Endothelial cell (in vitro differentiated cells): ENCODE results near the gene STIM1. TPM values are rescaled to one million over a fixed set of nuclear protein-coding genes. Genes with fewer than 3 reads are reported as not detected.

Experiments used
- DNase-seq: peaks from one replicate; pipeline ENCODE4 v3.0.0; 2021; ENCODE audit warnings: low spot score
- H3K27ac Mint-ChIP-seq: one replicate; pipeline ENCODE4 v1.8.0; 2021; ENCODE audit warnings: mixed read lengths, inconsistent platforms; ENCODE audit not compliant: unreplicated experiment
- H3K27me3 Mint-ChIP-seq: one replicate; pipeline ENCODE4 v1.8.0; 2021; ENCODE audit warnings: mild to moderate bottlenecking, moderate library complexity, mixed read lengths, inconsistent platforms; ENCODE audit not compliant: unreplicated experiment
- H3K36me3 Mint-ChIP-seq: one replicate; pipeline ENCODE4 v1.8.0; 2021; ENCODE audit warnings: mild to moderate bottlenecking, low read depth, mixed read lengths, inconsistent platforms; ENCODE audit not compliant: unreplicated experiment
- H3K4me1 Mint-ChIP-seq: one replicate; pipeline ENCODE4 v1.8.0; 2021; ENCODE audit warnings: mild to moderate bottlenecking, mixed read lengths, inconsistent platforms; ENCODE audit not compliant: unreplicated experiment
- H3K4me3 Mint-ChIP-seq: one replicate; pipeline ENCODE4 v1.8.0; 2021; ENCODE audit warnings: mild to moderate bottlenecking, mixed read lengths, inconsistent platforms; ENCODE audit not compliant: unreplicated experiment
- H3K9me3 Mint-ChIP-seq: one replicate; pipeline ENCODE4 v1.8.0; 2021; ENCODE audit warnings: mixed read lengths, inconsistent platforms; ENCODE audit not compliant: unreplicated experiment
- total RNA-seq: library from RNA; stranded (reverse); fragmentation: NEBNext Ultra II Directional; extraction: Animal tissue kit (Norgen Biotek cat#: 25700); gene quantifications from one replicate; pipeline ENCODE4 v1.2.1, GENCODE V29; 2021; ENCODE audit not compliant: unreplicated experiment
- TF ChIP-seq, protein P1 (sequence below): fragments of 200-600 bp; sonication (generic); IDR thresholded peaks from one replicate; pipeline ENCODE4 v1.5.0; 2021; ENCODE audit warnings: antibody characterized with exemption; ENCODE audit not compliant: unreplicated experiment

The STIM1 gene
- total RNA-seq, 1 donor from 2014 or later = 35.9 TPM

DNA sequence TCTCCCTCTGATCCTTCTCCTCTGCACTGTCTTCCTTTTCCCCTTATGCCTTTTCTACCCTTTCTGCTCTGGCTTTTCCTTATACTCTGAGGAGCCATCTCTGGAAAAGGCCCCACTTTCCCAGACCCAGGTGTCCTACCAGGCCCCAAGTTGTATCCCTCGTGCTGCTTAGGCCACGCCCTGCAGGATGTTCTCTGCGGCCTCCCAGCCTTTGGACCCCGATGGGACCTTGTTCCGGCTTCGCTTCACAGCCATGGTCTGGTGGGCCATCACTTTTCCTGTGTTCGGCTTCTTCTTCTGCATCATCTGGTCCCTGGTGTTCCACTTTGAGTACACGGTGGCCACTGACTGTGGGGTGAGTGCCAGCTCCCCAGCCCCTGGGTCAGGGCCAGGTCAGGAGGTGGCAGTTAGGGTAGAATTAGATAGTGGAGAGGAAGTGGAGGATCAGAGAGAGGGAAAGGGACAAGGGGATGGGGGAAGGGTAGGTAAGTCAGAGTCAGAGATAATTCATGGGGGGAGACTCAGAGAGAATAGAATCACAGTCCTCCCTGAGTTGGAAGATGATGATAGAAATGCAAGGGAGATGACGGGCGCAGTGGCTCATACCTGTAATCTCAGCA is 38.2 kb upstream of the STIM1 start:
- Mint-ChIP-seq H3K36me3 (no peaks in the 10 kb centered on the region), H3K4me3 (no peak overlapping the region), H3K9me3 (no peaks in the 10 kb centered on the region), H3K27ac (no peak overlapping the region), H3K4me1 (peaks cover 6% of the 10 kb centered on the region), H3K27me3 (peaks cover 5% of the 10 kb centered on the region)
- TF ChIP-seq, protein P1, sequence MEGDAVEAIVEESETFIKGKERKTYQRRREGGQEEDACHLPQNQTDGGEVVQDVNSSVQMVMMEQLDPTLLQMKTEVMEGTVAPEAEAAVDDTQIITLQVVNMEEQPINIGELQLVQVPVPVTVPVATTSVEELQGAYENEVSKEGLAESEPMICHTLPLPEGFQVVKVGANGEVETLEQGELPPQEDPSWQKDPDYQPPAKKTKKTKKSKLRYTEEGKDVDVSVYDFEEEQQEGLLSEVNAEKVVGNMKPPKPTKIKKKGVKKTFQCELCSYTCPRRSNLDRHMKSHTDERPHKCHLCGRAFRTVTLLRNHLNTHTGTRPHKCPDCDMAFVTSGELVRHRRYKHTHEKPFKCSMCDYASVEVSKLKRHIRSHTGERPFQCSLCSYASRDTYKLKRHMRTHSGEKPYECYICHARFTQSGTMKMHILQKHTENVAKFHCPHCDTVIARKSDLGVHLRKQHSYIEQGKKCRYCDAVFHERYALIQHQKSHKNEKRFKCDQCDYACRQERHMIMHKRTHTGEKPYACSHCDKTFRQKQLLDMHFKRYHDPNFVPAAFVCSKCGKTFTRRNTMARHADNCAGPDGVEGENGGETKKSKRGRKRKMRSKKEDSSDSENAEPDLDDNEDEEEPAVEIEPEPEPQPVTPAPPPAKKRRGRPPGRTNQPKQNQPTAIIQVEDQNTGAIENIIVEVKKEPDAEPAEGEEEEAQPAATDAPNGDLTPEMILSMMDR = no peak
- DNase-seq = no peak

DNA sequence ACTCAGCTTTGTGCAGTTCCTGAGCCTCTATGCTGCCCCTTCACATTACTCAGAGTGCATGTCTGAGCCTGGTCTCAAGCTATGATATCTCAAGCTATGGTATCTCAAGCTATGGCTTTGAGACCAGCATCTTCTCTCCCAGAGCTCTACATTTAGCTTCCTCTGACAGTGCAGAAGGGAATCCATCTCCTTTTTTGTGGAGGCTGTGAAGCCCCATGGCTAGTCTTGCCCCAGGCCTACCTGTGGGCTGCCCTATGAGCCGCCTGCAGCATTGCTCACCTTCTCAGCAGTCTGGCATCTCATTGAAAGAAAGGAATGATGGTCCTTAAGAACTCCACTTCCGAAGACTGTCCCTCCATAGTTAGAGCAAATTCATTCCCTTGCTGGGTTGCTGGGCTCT is 34.5 kb upstream of the STIM1 start:
- Mint-ChIP-seq H3K9me3 (no peaks in the 10 kb centered on the region), H3K27ac (no peak overlapping the region), H3K36me3 (peaks cover 4% of the 10 kb centered on the region), H3K4me1 (peaks cover 15% of the 10 kb centered on the region), H3K4me3 (no peak overlapping the region), H3K27me3 (peaks cover 15% of the 10 kb centered on the region)
- TF ChIP-seq, protein P1 = no peak
- no peak for DNase-seq

DNA sequence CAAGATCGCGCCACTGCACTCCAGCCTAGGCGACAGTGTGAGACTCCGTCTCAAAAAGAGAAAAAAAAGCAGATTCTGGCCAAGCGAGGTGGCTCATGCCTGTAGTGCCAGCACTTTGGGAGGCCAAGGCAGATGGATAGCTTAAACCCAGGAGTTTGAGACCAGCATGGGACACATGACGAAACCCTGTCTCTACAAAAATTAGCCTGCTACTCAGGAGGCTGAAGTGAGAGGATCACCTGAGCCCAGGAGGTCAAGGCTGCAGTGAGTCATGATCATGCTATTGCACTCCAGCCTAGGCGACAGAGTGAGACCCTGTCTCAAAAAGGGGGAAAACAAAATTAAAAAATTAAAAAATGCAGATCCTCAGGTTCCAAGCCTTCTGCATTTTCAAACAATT is 33.2 kb upstream of the STIM1 start:
- DNase-seq = no peak

DNA sequence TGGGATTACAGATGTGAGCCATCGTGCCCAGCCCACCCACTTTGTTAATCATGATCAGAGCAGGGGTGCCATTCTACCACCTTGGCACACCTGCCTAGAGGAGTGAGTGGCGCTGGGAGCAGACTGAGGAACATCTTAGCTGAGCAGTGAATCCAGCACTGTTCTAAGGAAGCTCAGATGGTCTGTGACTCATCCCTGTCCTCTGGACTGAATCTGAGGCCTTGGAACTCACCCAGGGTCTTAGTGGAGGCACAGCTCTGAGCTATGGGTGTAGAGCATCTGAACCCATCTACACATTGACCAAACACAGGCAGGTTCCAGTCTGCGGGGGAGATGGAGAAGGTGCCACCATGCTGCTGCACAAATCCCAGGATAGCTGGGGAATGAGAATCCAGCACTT is 32.2 kb upstream of the STIM1 start:
- Mint-ChIP-seq H3K4me3 (no peak overlapping the region), H3K27ac (no peak overlapping the region), H3K9me3 (no peaks in the 10 kb centered on the region), H3K4me1 (peaks cover 17% of the 10 kb centered on the region), H3K27me3 (peaks cover 18% of the 10 kb centered on the region), H3K36me3 (peaks cover 27% of the 10 kb centered on the region)
- no peak for DNase-seq
- TF ChIP-seq, protein P1 = no peak

More for the DNA sequence above, 33.2 kb upstream of the STIM1 start:
- Mint-ChIP-seq H3K36me3 (peaks cover 17% of the 10 kb centered on the region), H3K9me3 (no peaks in the 10 kb centered on the region), H3K4me1 (peaks cover 15% of the 10 kb centered on the region), H3K27ac (no peak overlapping the region), H3K27me3 (peaks cover 15% of the 10 kb centered on the region), H3K4me3 (no peak overlapping the region)
- TF ChIP-seq, protein P1 = no peak

DNA sequence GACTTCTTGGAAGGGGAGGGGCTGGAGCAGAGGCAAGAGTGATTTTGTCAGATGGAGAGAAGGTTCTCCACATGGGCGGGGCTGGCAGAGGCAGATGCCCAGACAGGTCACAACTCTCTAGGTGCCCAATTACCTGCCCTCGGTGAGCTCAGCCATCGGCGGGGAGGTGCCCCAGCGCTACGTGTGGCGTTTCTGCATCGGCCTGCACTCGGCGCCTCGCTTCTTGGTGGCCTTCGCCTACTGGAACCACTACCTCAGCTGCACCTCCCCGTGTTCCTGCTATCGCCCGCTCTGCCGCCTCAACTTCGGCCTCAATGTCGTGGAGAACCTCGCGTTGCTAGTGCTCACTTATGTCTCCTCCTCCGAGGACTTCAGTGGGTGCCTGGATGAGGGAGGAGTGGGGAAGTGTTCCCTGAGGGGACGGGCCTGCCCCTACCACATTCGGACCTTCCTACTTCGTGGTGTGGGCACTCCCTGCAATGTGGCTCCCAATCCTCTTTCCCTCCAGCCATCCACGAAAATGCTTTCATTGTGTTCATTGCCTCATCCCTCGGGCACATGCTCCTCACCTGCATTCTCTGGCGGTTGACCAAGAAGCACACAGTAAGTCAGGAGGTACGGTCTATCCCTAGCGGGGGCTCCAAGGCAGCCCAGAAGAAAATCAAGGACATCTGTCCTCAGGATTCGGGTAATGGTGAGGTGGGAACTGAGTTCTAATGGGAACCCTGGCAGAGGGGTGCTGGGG is 31.5 kb upstream of the STIM1 start:
- H3K27ac Mint-ChIP-seq = peak overlapping the region; percentile 67
- no peak for DNase-seq
- H3K4me1 Mint-ChIP-seq = peaks cover 17% of the 10 kb centered on the region
- H3K27me3 Mint-ChIP-seq = peaks cover 18% of the 10 kb centered on the region
- H3K4me3 Mint-ChIP-seq = peak overlapping the region; percentile 37
- TF ChIP-seq, protein P1 = no peak
- no peaks in the 10 kb centered on the region for H3K9me3 Mint-ChIP-seq
- H3K36me3 Mint-ChIP-seq = peaks cover 28% of the 10 kb centered on the region
